Activated CD4-positive, alpha-beta T cell treated with anti-CD3 and anti-CD28 coated beads, Interleukin-2, amount 50 U/mL, for 4 hours (primary cell): ENCODE measurements around the gene EIF2AK3.
"Not testable (repeated sequence)": the region's sequence is repeated elsewhere in the genome, so short reads cannot be mapped to it uniquely, and the experiment has no call there.

Source experiments
- DNase-seq, 2 experiments: peaks; one replicate each; pipeline ENCODE4 v3.0.0-alpha.2; 2020

EIF2AK3 gene

DNA sequence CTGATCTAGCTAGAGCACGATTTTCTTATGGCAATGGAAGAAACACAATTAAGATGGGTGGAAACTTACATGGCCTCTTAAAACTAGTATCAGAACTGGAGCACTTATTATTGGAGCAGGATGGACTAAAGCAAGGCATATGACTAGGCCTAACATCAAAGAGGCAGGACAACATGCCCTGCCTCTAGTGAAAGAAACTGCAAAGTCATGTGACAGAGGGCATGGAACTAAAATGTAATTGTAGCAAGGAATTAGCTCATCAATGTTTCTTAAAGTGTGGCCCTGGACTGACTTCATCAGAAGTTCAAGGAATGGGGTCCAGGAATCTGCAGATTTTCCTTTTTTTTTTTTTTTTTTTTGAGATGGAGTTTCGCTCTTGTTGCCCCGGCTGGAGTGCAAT lies 5.3 kb upstream of the EIF2AK3 start:
- DNase-seq: no peak

- no peak for DNase-seq
Measured at GRCh38 chr2:88628571-88628939, 1.3 kb upstream of the EIF2AK3 start.

DNA sequence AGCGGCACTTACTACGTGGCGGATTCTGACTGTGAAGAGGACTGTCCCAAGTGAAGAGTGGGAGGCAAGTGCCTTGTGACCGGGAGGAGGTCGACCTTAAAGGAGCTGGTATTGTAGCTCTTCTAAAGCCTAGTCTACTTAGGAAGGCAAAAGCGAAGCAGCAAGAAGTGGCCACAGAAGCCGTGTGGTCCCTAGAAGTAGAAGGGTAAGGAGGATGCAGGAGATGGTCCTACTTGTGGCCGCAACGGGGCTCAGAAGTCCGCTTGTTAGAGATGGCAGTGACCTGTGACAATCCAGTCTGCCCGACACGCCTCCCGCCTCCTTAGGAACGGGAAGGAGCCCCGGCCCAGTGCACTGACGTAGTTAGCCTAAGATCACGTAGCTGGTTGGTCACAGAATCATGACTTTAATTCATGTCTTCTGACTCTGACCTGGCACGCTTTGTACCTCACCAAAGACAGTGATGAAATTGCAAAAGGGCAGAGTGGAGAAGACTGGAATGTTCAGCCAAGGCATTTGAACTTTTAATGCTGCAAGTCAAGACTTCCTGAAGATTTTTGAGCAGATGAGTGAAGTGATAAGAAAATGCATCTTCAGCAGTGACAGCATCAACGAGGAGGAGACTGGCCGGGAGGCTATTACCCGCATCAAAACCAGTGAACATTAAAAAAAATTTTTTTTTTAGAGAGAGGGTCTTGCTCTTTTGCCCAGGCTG lies 749 bp upstream of the EIF2AK3 start:
- peak; percentile 64 for DNase-seq

DNA sequence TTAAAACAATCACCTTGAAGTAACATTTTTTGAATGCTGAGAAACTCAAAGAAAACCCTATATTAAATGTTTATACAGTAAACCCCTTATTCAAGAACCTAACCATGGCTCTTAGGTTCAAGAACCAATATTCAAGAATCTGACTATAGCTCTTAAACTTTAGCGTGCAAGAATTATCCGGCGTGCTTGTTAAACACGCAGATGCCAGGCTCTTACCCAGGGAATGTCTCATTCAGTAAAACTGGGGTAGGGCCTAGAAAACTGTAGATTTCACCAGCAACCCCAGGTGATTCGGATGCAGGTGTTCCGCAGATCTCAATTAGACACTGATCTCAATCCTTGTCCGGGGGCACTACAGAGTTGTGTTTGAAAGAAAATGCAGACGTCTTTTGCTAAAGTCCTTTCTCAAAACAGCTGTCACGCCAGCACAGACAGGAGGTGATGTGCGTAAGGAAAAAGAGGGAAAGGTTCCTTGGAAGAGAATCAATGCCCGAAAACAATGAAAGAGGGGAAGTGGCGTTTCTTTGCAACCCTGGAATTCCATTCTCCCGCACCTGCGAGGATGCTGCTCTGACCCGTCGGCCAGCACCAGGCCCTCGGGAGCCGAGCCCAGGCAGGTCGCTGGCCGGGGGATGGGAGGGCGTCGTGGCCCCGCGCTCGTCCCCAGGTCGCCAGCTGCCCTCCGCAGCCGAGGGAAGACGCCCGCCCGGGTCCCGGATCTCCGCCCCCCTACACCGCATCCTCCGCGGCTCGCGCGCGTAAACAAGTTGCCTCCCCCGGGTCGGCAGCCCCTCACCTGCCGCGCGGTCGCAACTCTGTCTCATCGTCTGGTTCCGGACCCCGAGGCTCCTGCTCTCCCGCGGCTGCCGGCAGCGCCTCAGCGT lies 851 bp downstream of the EIF2AK3 start:
- peak; percentile 31 to 37 for DNase-seq

- no peak for DNase-seq
Measured at GRCh38 chr2:88624477-88624876, 2.8 kb downstream of the EIF2AK3 start.

DNA sequence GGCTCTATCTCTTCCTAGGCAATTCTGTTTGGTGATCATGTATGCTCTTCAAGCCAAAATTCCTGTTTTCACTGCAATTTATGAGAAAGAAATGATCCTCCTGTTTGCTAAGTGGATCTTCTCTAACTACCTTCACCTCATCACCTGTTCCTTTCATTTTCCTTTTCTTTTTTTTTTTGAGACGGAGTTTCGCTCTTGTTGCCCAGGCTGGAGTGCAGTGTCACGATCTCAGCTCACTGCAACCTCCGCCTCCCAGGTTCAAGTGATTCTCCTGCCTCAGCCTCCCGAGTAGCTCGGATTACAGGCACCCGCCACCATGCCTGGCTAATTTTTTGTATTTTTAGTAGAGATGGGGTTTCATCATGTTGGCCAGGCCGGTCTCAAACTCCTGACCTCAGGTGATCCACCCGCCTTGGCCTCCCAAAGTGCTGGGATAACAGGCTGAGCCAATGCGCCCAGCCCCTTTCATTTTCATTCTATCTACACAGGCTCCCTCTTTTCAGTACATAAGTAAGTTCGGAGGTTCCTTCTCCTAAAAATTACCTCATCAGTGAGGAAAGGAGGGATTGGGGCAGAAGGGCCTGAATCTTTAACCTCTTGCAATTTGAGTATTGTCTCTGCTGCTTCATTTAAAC lies 3.3 kb downstream of the EIF2AK3 start:
- not testable (repeated sequence) for DNase-seq

DNA sequence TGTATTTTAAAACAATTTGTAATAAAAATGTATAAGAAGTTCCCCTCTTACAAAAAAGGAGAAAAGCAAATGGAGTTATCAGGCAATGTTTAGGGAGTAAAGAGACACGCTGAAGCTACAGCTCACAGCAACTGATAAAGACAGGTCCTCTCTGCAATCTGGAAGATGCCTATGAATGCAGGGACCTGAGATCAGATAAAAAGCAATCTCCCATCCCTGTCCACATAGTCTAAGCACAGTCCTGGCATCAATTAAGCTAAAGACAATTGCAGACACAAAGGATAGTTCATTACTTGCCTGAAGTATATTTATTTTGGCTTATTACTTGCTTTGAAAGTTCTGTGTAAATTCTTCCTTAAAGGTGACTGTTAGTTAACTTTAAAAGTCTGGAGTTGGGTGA lies 5.0 kb downstream of the EIF2AK3 start:
- DNase-seq: no peak

DNA sequence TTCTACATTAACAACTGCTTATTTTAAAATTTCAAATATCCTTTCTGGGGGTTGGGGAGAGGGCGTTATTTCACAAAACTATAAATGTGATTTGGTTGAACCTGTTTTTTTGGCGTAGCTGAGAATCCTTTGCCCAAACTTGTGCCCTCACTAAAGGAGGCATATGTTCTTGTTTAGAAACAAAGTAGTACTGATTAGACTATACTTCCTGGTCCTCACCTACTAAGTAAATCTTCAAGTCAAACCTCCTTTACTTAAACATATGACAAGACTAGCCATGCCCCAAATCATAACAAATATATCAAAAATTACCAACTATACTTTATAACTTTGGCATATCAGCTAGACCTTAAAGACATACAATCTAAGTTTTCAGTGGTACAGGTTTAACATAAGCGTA lies 5.8 kb downstream of the EIF2AK3 start:
- DNase-seq: no peak

GRCh38 chr2:88620015-88620414 lies 7.2 kb downstream of the EIF2AK3 start:
- DNase-seq: no peak

DNA sequence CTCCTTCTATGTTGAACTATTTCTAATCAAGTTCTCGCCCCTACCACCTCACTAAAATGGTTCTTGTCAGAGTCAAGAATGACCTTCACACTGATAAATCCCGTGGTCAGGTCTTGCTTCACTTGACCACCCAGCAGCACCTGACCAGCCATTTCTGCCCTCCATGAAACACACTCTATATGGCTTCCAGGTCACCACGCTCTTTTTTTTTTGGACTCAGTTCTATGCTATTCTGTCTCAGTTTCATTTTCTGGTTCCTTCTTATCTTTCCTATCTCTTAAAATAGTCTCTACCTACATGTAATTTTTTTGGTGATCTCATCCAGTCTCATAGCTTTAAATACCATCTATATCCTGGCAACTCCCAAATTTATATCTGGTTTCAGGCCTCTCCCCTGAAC lies 11.4 kb downstream of the EIF2AK3 start:
- DNase-seq: no peak

GRCh38 chr2:88614497-88615157 lies 12.6 kb downstream of the EIF2AK3 start:
- no peak for DNase-seq

- DNase-seq: no peak
Measured at GRCh38 chr2:88613921-88614320, 13.3 kb downstream of the EIF2AK3 start.

DNA sequence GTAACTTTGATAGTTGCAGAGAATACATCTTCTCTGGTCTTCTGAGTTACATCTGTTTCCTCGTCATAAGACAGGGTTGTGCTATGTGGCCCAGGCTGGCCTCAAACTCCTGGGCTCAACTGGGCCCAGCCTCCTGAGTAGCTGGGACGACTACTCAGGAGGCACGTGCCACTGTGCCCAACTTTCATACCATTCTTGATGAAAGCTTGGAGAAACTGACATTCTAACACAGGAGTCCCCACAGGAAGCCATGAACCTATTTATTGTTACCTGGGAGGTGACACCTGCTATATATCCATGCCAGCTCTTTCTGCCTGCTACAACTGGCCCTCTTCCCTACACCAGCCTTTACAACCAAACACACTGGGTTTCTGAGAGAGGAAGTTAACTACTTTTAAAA lies 19.1 kb downstream of the EIF2AK3 start:
- DNase-seq: no peak

DNA sequence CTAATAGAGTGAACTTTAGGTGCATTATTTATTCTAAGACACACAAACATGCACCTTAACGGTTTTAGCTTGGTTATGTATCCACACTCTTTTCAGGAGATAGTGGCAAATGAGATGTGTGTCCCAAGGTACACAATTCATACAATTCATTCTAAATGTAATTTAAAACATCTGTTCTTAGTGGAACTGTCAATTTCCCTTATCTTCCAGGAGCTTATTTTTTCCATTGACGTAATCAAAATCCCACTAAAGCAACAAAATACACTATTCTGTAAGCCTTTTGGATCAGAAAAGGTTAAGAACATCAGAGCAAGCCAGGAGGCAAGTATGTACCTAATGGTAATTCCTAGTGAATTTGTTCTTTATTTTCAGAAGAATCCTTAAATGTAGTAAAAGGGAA lies 19.8 kb downstream of the EIF2AK3 start:
- no peak for DNase-seq

GRCh38 chr2:88606371-88607030 lies 20.8 kb downstream of the EIF2AK3 start:
- DNase-seq: no peak

DNA sequence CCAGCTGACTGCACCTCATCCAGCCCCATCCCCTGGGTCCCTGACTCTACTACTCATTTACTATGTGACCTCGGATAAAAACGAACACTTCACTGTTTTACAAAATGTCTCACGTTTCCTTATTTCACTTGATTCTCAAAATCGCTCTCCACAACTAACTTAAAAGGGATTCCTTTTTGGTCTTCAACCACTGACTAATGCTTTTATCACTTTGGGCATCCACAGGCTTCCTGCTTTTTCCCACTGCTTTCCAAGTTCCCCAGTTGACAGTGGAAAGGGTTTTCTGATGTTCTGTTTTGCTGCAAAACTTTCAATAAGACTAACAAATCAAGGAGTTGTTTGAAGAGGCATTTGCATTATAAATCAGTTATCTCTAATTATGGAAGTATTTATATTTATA lies 24.1 kb downstream of the EIF2AK3 start:
- no peak for DNase-seq

DNA sequence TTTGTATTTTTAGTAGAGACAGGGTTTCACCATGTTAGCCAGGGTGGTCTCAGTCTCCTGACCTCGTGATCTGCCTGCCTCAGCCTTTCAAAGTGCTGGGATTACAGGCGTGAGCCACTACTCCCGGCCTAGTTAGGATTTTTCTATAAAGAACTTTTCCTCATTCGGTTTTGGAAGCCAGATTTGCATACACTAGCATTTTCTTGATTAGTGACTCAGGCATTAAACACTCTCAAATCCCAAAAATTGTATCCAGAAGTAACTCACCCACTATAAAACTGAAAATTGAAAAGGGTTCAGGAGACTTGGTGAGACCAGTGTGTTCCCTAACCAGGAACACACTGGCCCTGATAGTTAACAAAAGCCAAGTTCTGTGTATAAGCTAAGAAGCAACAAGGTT lies 25.2 kb downstream of the EIF2AK3 start:
- no peak for DNase-seq

GRCh38 chr2:88601286-88601685 lies 26.0 kb downstream of the EIF2AK3 start:
- no peak for DNase-seq

DNA sequence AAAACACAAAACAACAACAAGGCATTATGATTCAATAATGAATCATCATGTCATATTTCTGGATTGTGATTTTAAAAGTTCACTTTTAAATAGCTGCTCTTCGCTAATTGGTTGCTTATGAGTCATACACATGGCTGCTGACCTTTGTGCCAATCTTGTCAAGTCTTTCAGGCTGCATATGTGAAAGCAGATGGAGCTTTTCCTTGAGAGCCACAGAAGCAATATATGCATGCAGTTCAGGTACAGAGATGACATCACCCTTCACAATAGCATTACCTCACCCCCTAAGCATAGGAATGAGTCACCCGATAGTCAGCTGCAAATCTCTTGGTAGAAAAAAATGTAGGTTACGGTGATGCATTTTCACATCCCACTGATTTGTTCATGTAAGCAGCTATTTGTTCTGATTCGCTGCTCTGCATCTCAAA lies 27.2 kb downstream of the EIF2AK3 start:
- DNase-seq: peak; percentile 20 to 25

- no peak for DNase-seq
Measured at GRCh38 chr2:88599527-88599926, 27.7 kb downstream of the EIF2AK3 start.

DNA sequence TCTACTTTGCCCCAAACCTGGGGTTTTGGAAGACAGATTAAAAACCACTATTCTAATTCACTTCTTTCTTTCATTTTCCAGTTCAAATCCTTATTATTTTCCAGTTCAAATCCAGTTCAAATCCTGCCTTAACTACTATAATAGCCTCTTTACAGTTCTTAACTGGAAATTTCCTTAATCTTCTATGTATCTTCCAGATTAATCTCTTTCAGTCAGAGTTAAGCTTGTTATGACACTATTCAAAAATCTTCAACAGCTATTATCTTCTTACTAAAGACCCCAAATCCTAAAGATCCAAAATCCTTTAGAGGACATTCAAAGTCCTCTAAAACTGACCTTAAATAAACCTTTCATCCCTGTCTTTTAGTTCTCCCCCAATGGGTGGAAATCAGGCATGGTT lies 30.1 kb downstream of the EIF2AK3 start:
- DNase-seq: no peak

DNA sequence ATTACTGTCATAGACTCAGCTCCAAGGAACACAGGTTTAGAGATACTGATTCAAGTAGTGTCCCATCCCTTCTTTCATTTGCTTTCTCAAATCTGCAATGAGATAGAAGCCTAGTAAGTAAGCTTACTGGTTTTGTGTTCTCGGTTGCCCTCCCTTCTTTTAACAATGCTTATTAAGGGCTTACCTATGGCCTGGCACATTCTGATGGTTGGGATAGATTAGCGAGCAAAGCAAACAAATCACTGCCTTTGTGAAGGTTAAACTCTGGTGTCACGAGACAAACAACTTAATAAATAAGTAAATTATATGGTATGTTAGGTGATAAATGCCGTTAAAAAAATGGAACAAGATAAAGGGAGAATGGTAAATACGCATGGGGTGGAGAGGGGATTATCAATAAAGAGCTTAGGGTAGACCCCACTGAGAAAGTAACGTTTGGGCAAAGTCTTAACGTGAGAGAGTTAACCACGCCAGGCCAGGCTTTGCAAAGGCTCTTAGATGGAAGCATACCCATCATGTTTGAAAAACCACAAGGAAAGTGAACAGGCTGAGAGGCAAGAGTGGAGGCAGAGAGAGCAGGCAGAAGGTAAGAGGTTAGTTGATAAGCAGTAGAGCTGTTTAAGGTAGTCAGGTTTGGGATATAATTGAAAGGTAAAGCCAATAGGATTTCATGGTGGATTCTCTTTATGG lies 31.0 kb downstream of the EIF2AK3 start:
- DNase-seq: no peak
